Ectodermal cell (in vitro differentiated cells): ENCODE data around the gene IDNK.
"Not testable (repeated sequence)": the region's sequence is repeated elsewhere in the genome, so short reads cannot be mapped to it uniquely, and the experiment has no call there.

Experiments
- H3K27ac ChIP-seq: 2 replicates; pipeline ENCODE4 v1.7.0; 2013; ENCODE audit warnings: mild to moderate bottlenecking, low read depth, low read length; ENCODE audit not compliant: insufficient read depth, poor library complexity, severe bottlenecking
- H3K27me3 ChIP-seq: 2 replicates; pipeline ENCODE4 v1.7.0; 2013; ENCODE audit warnings: mild to moderate bottlenecking, low read length; ENCODE audit not compliant: insufficient read depth, control insufficient read depth, poor library complexity, severe bottlenecking
- H3K36me3 ChIP-seq: one replicate; pipeline ENCODE4 v1.7.0; 2013; ENCODE audit warnings: low read length; ENCODE audit not compliant: control insufficient read depth, insufficient read depth
- H3K4me1 ChIP-seq: one replicate; pipeline ENCODE4 v1.7.0; 2013; ENCODE audit warnings: low read length; ENCODE audit not compliant: control insufficient read depth, insufficient read depth
- H3K4me3 ChIP-seq: 2 replicates; pipeline ENCODE4 v1.7.0; 2013; ENCODE audit warnings: low read depth, low read length, control low read depth; ENCODE audit not compliant: insufficient read depth
- H3K9me3 ChIP-seq: 2 replicates; pipeline ENCODE4 v1.7.0; 2013; ENCODE audit warnings: mild to moderate bottlenecking, low read length, moderate library complexity; ENCODE audit not compliant: control insufficient read depth
- WGBS, 2 experiments: methylation state at CpG; one replicate each; pipeline ENCODE4 v1.1.7; 2013; ENCODE audit warnings: missing lambda C conversion rate in 2 of 2; 5-methylcytosine and 5-hydroxymethylcytosine counted together

IDNK gene

GRCh38 chr9:83607620-83608019 is 15.3 kb upstream of the IDNK start:
- not testable (repeated sequence) for H3K4me1 ChIP-seq, H3K9me3 ChIP-seq, H3K4me3 ChIP-seq, H3K27me3 ChIP-seq, H3K27ac ChIP-seq, H3K36me3 ChIP-seq
- WGBS, 2 experiments: 83 to 85% methylated on average over 3 of the region's 3 CpGs

GRCh38 chr9:83613298-83613697 is 9.6 kb upstream of the IDNK start:
- 80 to 93% methylated on average over 3 of the region's 3 CpGs for WGBS, 2 experiments
- H3K27ac ChIP-seq, H3K9me3 ChIP-seq, H3K4me3 ChIP-seq, H3K4me1 ChIP-seq, H3K27me3 ChIP-seq, H3K36me3 ChIP-seq: not testable (repeated sequence)

- H3K27ac ChIP-seq: no peak overlapping the region
- 97 to 100% methylated on average over 1 of the region's 1 CpG for WGBS, 2 experiments
- no peaks in the 10 kb centered on the region for H3K4me1 ChIP-seq
- no peaks in the 10 kb centered on the region for H3K9me3 ChIP-seq
- H3K4me3 ChIP-seq: no peak overlapping the region
- H3K27me3 ChIP-seq: no peaks in the 10 kb centered on the region
- no peaks in the 10 kb centered on the region for H3K36me3 ChIP-seq
Observed at GRCh38 chr9:83617299-83617698, 5.6 kb upstream of the IDNK start.

GRCh38 chr9:83620841-83621636 is 1.9 kb upstream of the IDNK start:
- no peaks in the 10 kb centered on the region for H3K4me1 ChIP-seq
- 27 to 35% methylated on average over 7 of the region's 7 CpGs for WGBS, 2 experiments
- H3K27ac ChIP-seq: no peak overlapping the region
- H3K9me3 ChIP-seq: no peaks in the 10 kb centered on the region
- H3K27me3 ChIP-seq: no peaks in the 10 kb centered on the region
- H3K4me3 ChIP-seq: no peak overlapping the region
- no peaks in the 10 kb centered on the region for H3K36me3 ChIP-seq

GRCh38 chr9:83622433-83622938 is 457 bp upstream of the IDNK start:
- peak overlapping the region; percentile 56 for H3K4me3 ChIP-seq
- no peaks in the 10 kb centered on the region for H3K36me3 ChIP-seq
- no peak overlapping the region for H3K27ac ChIP-seq
- H3K27me3 ChIP-seq: no peaks in the 10 kb centered on the region
- WGBS, 2 experiments: 24 to 25% methylated on average over 16 to 18 of the region's 21 CpGs
- H3K9me3 ChIP-seq: no peaks in the 10 kb centered on the region
- no peaks in the 10 kb centered on the region for H3K4me1 ChIP-seq

- Histone ChIP-seq H3K27ac (no peak overlapping the region), H3K36me3 (no peaks in the 10 kb centered on the region), H3K4me3 (peak overlapping the region; percentile 56), H3K9me3 (no peaks in the 10 kb centered on the region), H3K27me3 (no peaks in the 10 kb centered on the region), H3K4me1 (no peaks in the 10 kb centered on the region)
- WGBS, 2 experiments: 42 to 43% methylated on average over 5 of the region's 5 CpGs
Observed at GRCh38 chr9:83623679-83624076, 735 bp downstream of the IDNK start.

GRCh38 chr9:83625178-83625577 is 2.2 kb downstream of the IDNK start:
- no peak overlapping the region for H3K4me3 ChIP-seq
- no peaks in the 10 kb centered on the region for H3K36me3 ChIP-seq
- peaks cover 11% of the 10 kb centered on the region for H3K4me1 ChIP-seq
- H3K27me3 ChIP-seq: no peaks in the 10 kb centered on the region
- no peaks in the 10 kb centered on the region for H3K9me3 ChIP-seq
- WGBS, 2 experiments: 92 to 93% methylated on average over 3 of the region's 3 CpGs
- H3K27ac ChIP-seq: no peak overlapping the region

GRCh38 chr9:83628540-83628939 is 5.6 kb downstream of the IDNK start:
- Histone ChIP-seq H3K36me3 (no peaks in the 10 kb centered on the region), H3K9me3 (no peaks in the 10 kb centered on the region), H3K27ac (no peak overlapping the region), H3K4me3 (no peak overlapping the region), H3K4me1 (peaks cover 11% of the 10 kb centered on the region), H3K27me3 (no peaks in the 10 kb centered on the region)
- whole genome bisulfite sequencing, 2 experiments: 90 to 95% methylated on average over 5 of the region's 5 CpGs

GRCh38 chr9:83629433-83630104 is 6.6 kb downstream of the IDNK start:
- H3K27ac ChIP-seq: no peak overlapping the region
- H3K4me3 ChIP-seq: no peak overlapping the region
- no peaks in the 10 kb centered on the region for H3K9me3 ChIP-seq
- H3K27me3 ChIP-seq: no peaks in the 10 kb centered on the region
- no peaks in the 10 kb centered on the region for H3K36me3 ChIP-seq
- peaks cover 11% of the 10 kb centered on the region for H3K4me1 ChIP-seq
- 82 to 87% methylated on average over 7 of the region's 7 CpGs for WGBS, 2 experiments

GRCh38 chr9:83630938-83631457 is 8.1 kb downstream of the IDNK start:
- Histone ChIP-seq H3K27ac (peak overlapping the region; percentile 9), H3K4me3 (no peak overlapping the region), H3K4me1 (peaks cover 13% of the 10 kb centered on the region), H3K36me3 (no peaks in the 10 kb centered on the region), H3K9me3 (no peaks in the 10 kb centered on the region), H3K27me3 (no peaks in the 10 kb centered on the region)
- 8 to 11% methylated on average over 11 of the region's 11 CpGs for WGBS, 2 experiments
